Large intestine (tissue), 3 donors: ENCODE data around the gene MLLT3. TPM values are rescaled to one million over a fixed set of nuclear protein-coding genes. Genes with fewer than 3 reads are reported as not detected.

Source experiments
- DNase-seq, 2 donors: peaks; one replicate each; pipeline versions ENCODE4 v3.0.0 to v3.0.0-alpha.2; 2013
- H3K27ac ChIP-seq: one replicate; pipeline ENCODE4 v1.5.1; 2013; ENCODE audit warnings: low read length
- H3K27me3 ChIP-seq: 2 replicates; pipeline ENCODE4 v1.6.1; 2013; ENCODE audit warnings: low read length; ENCODE audit not compliant: control insufficient read depth, insufficient read depth
- H3K36me3 ChIP-seq: 2 replicates; pipeline ENCODE4 v1.6.1; 2013; ENCODE audit warnings: low read length; ENCODE audit not compliant: control insufficient read depth, insufficient read depth
- H3K4me1 ChIP-seq: one replicate; pipeline ENCODE4 v1.6.1; 2013; ENCODE audit warnings: low read length; ENCODE audit not compliant: control insufficient read depth, insufficient read depth
- H3K4me3 ChIP-seq: one replicate; pipeline ENCODE4 v1.5.1; 2013; ENCODE audit warnings: low read length
- H3K9me3 ChIP-seq: one replicate; pipeline ENCODE4 v1.6.1; 2013; ENCODE audit warnings: mild to moderate bottlenecking, low read depth, low read length, moderate library complexity; ENCODE audit not compliant: control insufficient read depth
- WGBS: methylation state at CpG from one replicate; pipeline ENCODE4 v1.1.5; 2013; ENCODE audit warnings: low lambda C conversion rate; ENCODE audit not compliant: insufficient coverage; 5-methylcytosine and 5-hydroxymethylcytosine counted together
- polyA plus RNA-seq: library from polyadenylated mRNA; unstranded; fragments of 120-200 nt; gene quantifications from one replicate; pipeline ENCODE4 v1.2.1, GENCODE V29; 2013

MLLT3 gene
- polyA plus RNA-seq, 1 donor: 25.0 TPM

DNA sequence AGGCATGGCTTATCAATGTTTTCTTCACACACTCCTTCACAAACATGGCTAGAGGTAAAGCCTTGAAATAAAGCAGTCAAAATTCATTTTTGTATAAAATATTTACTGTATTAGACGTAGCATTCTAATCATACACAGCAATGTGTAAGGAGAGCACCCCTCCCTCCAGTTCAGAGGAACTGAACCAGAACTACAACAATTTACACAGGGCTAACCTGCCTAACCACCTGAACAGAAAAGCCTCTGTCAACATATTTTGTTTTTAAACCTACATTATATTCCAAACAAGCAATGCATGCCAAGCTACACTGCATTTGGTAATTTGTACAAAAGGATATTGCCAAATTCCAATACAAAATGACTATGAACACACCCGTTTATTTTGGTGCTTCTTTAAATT lies 41.6 kb downstream of the MLLT3 start:
- Histone ChIP-seq H3K9me3 (peaks cover 2% of the 10 kb centered on the region), H3K27me3 (no peaks in the 10 kb centered on the region), H3K4me3 (no peak overlapping the region), H3K4me1 (peaks cover 3% of the 10 kb centered on the region), H3K36me3 (no peaks in the 10 kb centered on the region), H3K27ac (no peak overlapping the region)
- 80% methylated on average over 2 of the region's 2 CpGs for WGBS
- DNase-seq: no peak

- WGBS: 100% methylated on average over 1 of the region's 2 CpGs
- Histone ChIP-seq H3K4me3 (no peak overlapping the region), H3K27ac (no peak overlapping the region), H3K36me3 (no peaks in the 10 kb centered on the region), H3K9me3 (peaks cover 2% of the 10 kb centered on the region), H3K27me3 (no peaks in the 10 kb centered on the region), H3K4me1 (peaks cover 3% of the 10 kb centered on the region)
- peak in 1 of 2 donors; percentile 25 for DNase-seq
These were observed 42.6 kb downstream of the MLLT3 start for GRCh38 chr9:20579524-20580314.

GRCh38 chr9:20573023-20573422 lies 49.3 kb downstream of the MLLT3 start:
- Histone ChIP-seq H3K27me3 (no peaks in the 10 kb centered on the region), H3K36me3 (no peaks in the 10 kb centered on the region), H3K4me3 (no peak overlapping the region), H3K9me3 (peaks cover 2% of the 10 kb centered on the region), H3K27ac (no peak overlapping the region), H3K4me1 (peaks cover 12% of the 10 kb centered on the region)
- WGBS: 92% methylated on average over 2 of the region's 4 CpGs
- no peak for DNase-seq

DNA sequence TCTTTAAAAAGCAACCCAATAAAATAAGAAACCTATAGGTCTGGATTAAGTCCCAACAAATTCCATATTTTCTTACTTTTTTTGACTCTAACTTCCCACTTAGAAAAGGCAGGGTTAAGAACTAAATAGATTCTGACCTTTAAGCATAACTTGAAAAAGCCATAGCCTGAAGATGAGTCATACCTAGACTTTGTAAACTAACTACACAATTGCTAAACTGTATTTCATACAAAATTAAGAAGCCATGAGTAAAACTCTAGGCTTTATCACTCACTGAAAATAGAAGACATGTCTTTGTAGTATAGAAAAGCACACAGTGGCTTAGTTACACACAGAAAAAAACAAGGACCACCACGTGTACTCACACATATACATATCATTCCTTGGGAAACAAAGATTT lies 51.5 kb downstream of the MLLT3 start:
- H3K27ac ChIP-seq: peak overlapping the region; percentile 30
- peak; percentile 11 to 57 for DNase-seq
- no peaks in the 10 kb centered on the region for H3K27me3 ChIP-seq
- H3K4me3 ChIP-seq: no peak overlapping the region
- peaks cover 12% of the 10 kb centered on the region for H3K4me1 ChIP-seq
- H3K9me3 ChIP-seq: no peaks in the 10 kb centered on the region
- no CpG with 5 or more reads among the region's 1 CpG for WGBS
- no peaks in the 10 kb centered on the region for H3K36me3 ChIP-seq

DNA sequence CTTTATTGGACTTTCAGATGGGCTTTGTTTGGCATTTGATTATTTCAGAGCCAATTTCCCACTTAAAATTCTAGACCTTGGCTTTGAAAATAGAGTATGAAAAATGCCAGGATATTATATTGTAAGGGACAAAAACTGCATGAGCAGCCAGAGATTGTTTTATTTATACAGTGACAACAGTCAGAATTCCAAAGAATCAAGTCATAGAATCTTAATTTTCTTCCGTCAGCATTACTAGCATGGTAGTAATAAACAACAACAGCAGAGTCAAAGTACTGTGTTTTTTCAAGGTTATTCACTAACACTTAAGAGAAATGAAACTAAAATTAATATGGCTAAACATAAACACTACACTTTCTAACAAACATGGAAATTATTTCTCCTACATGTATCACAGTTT lies 52.2 kb downstream of the MLLT3 start:
- DNase-seq: no peak
- Histone ChIP-seq H3K27me3 (no peaks in the 10 kb centered on the region), H3K36me3 (no peaks in the 10 kb centered on the region), H3K27ac (peak overlapping the region; percentile 30), H3K4me3 (no peak overlapping the region), H3K9me3 (no peaks in the 10 kb centered on the region), H3K4me1 (peaks cover 12% of the 10 kb centered on the region)
- WGBS: 50% methylated on average over 1 of the region's 1 CpG

DNA sequence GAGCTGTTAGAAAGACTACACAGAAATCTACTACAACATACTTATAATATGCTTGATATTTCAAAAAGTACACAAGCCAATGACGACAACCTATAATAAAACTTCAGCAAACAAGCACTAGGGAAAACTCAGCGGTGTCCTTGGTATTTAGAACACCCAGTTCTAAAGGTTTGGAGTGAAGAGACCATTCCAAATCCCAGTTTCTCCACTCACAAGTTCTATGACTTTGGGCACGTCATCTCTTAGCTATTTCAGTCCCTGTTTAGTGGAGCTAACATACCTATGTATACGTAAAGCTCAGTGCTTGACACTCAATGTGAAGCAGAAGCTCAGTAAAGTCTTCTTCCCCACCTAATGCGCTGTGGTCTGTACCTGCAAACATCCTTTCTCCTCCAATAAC lies 52.8 kb downstream of the MLLT3 start:
- WGBS: 67% methylated on average over 1 of the region's 5 CpGs
- peaks cover 12% of the 10 kb centered on the region for H3K4me1 ChIP-seq
- H3K27me3 ChIP-seq: no peaks in the 10 kb centered on the region
- no peaks in the 10 kb centered on the region for H3K9me3 ChIP-seq
- DNase-seq: peak in 1 of 2 donors; percentile 26
- H3K36me3 ChIP-seq: no peaks in the 10 kb centered on the region
- H3K4me3 ChIP-seq: no peak overlapping the region
- no peak overlapping the region for H3K27ac ChIP-seq

GRCh38 chr9:20568400-20568799 lies 53.9 kb downstream of the MLLT3 start:
- Histone ChIP-seq H3K27ac (no peak overlapping the region), H3K4me1 (peaks cover 12% of the 10 kb centered on the region)

GRCh38 chr9:20566401-20566800 lies 55.9 kb downstream of the MLLT3 start:
- no peaks in the 10 kb centered on the region for H3K36me3 ChIP-seq
- WGBS: 61% methylated on average over 2 of the region's 4 CpGs
- H3K9me3 ChIP-seq: no peaks in the 10 kb centered on the region
- H3K4me1 ChIP-seq: peaks cover 12% of the 10 kb centered on the region
- no peaks in the 10 kb centered on the region for H3K27me3 ChIP-seq
- H3K27ac ChIP-seq: no peak overlapping the region
- no peak for DNase-seq
- H3K4me3 ChIP-seq: no peak overlapping the region

More at GRCh38 chr9:20568400-20568799, 53.9 kb downstream of the MLLT3 start:
- H3K4me3 ChIP-seq: no peak overlapping the region
- no peaks in the 10 kb centered on the region for H3K9me3 ChIP-seq
- no peaks in the 10 kb centered on the region for H3K27me3 ChIP-seq
- H3K36me3 ChIP-seq: no peaks in the 10 kb centered on the region
- DNase-seq: no peak

DNA sequence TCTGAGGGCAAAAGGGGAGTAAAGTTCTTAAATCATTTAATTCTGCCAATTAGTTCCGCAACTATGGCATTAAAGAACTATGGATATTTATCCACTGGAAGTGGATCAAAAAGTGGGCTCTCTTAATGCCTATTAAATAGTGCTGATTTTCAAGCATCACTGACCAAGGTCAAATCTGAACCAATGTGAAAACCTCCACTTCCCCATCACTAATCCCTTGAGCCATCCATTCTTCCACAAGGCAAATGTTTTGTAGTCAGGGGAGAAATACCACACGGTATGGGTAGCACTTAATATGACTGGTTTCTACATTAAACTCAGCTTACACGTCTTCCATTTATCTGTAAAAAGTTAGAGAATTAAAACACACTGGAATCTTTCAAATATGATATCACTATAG lies 57.6 kb downstream of the MLLT3 start:
- H3K9me3 ChIP-seq: no peaks in the 10 kb centered on the region
- no peak overlapping the region for H3K4me3 ChIP-seq
- no peaks in the 10 kb centered on the region for H3K36me3 ChIP-seq
- H3K27me3 ChIP-seq: no peaks in the 10 kb centered on the region
- DNase-seq: no peak
- H3K27ac ChIP-seq: no peak overlapping the region
- WGBS: no CpG with 5 or more reads among the region's 3 CpGs
- H3K4me1 ChIP-seq: peaks cover 8% of the 10 kb centered on the region

DNA sequence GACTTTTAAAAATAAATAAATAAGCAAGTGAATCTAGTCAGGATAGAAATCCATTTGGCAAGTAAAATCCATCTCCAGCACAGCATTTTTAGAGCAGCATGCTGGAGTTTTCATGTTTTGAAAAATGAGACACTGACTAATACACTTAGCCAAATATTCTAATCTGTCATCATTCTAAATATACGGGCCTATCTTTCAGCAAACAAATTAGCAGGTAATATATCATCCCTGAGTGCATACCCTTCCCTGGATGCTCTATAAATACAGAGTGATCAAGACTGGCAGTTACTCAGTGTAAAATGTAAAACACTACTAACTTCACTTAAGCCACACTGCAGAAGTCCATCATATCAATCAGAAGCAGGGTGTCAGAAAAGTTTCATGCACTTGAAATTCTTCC lies 58.4 kb downstream of the MLLT3 start:
- peaks cover under 1% of the 10 kb centered on the region for H3K4me1 ChIP-seq
- H3K27me3 ChIP-seq: no peaks in the 10 kb centered on the region
- DNase-seq: no peak
- no peak overlapping the region for H3K27ac ChIP-seq
- no CpG with 5 or more reads among the region's 1 CpG for WGBS
- H3K4me3 ChIP-seq: no peak overlapping the region
- no peaks in the 10 kb centered on the region for H3K36me3 ChIP-seq
- no peaks in the 10 kb centered on the region for H3K9me3 ChIP-seq

- WGBS: no CpG with 5 or more reads among the region's 2 CpGs
- Histone ChIP-seq H3K36me3 (no peaks in the 10 kb centered on the region), H3K27ac (no peak overlapping the region), H3K4me3 (no peak overlapping the region), H3K4me1 (no peaks in the 10 kb centered on the region), H3K27me3 (no peaks in the 10 kb centered on the region), H3K9me3 (no peaks in the 10 kb centered on the region)
- no peak for DNase-seq
These were observed 60.2 kb downstream of the MLLT3 start for GRCh38 chr9:20562051-20562450.
